Activated T-helper 17 cell treated with anti-CD3 and anti-CD28 coated beads, Interleukin-2, amount 50 U/mL, for 72 hours (primary cell): ENCODE results near the gene ZBTB47. TPM values are rescaled to one million over a fixed set of nuclear protein-coding genes. Genes with fewer than 3 reads are reported as not detected.

ENCODE experiments used
- ATAC-seq: fragments of 150-1000 bp; cut with Tn5 transposase; replicated peaks from 2 replicates; pipeline ENCODE4 v1.10.0; 2021; ENCODE audit warnings: mild to moderate bottlenecking, moderate library complexity
- H3K27ac Mint-ChIP-seq: one replicate; pipeline ENCODE4 v1.8.0; 2022; ENCODE audit warnings: mixed read lengths
- H3K27me3 Mint-ChIP-seq: one replicate; pipeline ENCODE4 v1.8.0; 2022; ENCODE audit warnings: mixed read lengths
- H3K36me3 Mint-ChIP-seq: one replicate; pipeline ENCODE4 v1.8.0; 2022; ENCODE audit warnings: low read depth, mild to moderate bottlenecking, mixed read lengths
- H3K4me1 Mint-ChIP-seq: one replicate; pipeline ENCODE4 v1.8.0; 2022; ENCODE audit warnings: mixed read lengths
- H3K4me3 Mint-ChIP-seq: one replicate; pipeline ENCODE4 v1.8.0; 2022; ENCODE audit warnings: mild to moderate bottlenecking, mixed read lengths
- H3K9me3 Mint-ChIP-seq: one replicate; pipeline ENCODE4 v1.8.0; 2022; ENCODE audit warnings: mixed read lengths
- total RNA-seq, 2 donors: library from RNA; stranded (reverse); gene quantifications; one replicate each; pipeline ENCODE4 v1.2.3, GENCODE V29; 2022

Gene ZBTB47
- total RNA-seq, 2 donors from 2014 or later: 0.19 to 1.2 TPM

DNA sequence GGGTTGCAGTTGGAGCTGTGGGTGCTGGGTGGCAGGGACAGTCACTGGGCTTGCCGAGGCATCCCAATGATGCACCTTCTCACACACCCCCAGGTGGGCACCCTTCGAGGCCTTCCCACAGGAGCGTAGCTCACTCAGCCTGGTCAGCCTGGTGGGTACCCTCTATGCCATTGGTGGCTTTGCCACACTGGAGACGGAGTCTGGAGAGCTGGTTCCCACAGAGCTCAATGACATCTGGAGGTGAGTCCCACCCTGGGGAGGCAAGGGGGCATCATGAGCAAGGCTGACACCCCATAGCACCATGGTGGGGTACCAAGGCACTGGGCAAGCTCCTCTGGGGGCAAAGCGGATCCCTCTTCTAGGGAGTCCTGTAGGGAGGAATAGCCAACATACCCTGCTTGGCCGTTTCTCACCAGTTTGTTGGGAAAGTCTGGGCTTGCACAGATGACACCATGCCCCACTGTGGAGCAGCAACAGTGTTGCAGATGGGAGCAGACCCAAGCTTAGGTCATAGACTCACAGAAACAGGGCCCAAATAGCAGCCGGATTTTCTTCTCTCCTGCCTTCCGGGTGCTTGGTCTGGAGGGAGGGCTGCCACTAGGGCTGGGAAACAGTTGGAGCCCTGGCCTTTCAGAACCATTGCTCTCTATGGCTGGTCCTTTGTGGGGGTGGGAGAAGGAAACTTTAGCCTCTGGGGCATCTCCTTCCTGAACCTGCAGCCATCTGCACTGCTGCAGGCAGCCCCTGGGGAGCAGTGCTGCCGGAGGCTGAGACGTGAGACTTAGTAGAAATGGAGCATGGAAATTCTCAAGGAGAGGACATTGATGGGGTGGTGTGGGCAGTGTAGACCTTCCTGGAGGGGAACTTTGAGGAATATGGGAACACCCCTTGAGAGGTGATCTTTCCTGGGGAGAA is 37.5 kb downstream of the ZBTB47 start:
- Mint-ChIP-seq H3K4me1 (no peaks in the 10 kb centered on the region), H3K9me3 (no peaks in the 10 kb centered on the region), H3K27me3 (peaks cover 6% of the 10 kb centered on the region), H3K27ac (no peak overlapping the region), H3K36me3 (no peaks in the 10 kb centered on the region), H3K4me3 (no peak overlapping the region)
- no peak for ATAC-seq

DNA sequence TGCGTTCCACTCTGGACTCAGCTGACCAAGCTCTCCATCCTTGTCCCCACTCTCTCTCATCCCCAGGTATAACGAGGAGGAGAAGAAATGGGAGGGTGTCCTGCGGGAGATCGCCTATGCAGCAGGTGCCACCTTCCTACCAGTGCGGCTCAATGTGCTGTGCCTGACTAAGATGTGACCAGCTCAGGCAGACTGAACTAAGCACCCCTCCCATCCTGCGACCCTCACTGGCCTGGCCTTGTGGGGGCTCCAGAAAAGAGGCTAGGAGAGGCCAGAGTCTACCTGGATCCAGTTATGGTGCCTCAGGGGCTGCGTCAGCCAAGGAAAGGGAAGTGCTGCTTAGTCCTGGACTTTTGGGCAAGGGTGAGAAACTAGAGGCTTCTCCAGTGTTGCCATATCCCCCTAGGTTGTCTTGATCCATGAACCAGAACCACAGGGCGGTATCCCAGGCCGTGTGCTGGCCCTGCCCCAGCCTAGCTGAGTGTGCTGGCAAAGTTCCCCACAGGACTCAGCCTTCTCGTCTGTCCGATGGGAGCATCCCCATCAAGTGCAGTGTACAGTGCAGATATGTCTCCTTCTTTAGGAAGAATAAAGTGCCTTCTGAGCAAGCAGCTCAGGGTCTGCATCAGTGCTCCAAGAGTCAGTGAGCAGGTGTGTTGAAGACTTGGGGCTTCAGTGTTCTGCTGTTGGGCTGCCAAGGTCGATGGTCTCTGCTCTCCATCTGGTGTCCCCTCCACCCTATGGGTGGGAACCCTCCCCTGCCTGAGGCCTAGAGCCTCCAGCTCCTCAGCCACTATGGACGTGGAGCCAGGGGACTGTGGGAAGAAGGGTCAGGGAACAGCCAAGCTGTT is 38.5 kb downstream of the ZBTB47 start:
- Mint-ChIP-seq H3K27ac (no peak overlapping the region), H3K4me1 (no peaks in the 10 kb centered on the region), H3K4me3 (no peak overlapping the region), H3K27me3 (peaks cover 3% of the 10 kb centered on the region), H3K36me3 (no peaks in the 10 kb centered on the region), H3K9me3 (no peaks in the 10 kb centered on the region)
- ATAC-seq: no peak

DNA sequence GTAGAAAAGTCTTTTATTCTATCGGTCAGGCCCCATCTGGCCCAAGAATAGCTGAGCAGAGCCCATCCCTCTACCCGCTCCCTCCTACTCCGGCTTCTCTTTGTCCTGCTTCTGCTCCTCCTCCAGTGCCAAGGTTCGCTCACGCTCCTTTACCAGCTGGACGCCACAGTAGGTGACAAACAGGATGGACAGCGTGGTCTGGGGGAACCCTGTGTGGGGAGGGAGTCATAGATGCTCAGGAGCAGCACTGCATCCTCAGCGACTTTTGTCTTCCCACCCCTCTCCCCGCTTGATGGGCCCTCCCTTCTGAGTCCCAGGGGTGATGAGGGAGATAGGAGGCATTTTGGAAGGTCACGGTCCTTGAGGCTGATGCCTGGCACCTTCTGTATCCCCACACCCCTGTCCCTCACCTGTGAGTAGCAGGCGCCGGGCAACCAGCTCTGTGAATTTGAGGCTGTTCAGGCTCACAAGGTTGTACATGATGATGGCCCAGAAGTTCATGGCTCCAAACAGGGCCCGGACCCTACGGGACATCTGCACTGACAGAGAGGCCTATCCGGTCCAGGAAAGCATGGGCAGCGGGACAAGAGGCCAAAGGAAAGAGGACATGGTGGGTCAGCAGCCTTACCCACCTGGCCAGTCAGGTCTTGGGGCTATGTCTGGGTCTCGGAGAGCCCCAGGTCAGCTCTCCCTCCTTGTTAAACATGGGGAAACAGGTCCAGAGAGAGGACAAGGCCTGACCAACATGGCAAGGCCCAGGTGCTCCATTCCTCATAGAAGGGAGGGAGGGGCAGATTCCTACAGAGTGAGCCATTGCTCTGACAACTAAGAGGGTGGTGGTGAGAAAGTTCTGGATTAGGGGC is 39.4 kb downstream of the ZBTB47 start:
- H3K36me3 Mint-ChIP-seq: no peaks in the 10 kb centered on the region
- no peak overlapping the region for H3K4me3 Mint-ChIP-seq
- H3K4me1 Mint-ChIP-seq: no peaks in the 10 kb centered on the region
- no peak overlapping the region for H3K27ac Mint-ChIP-seq
- no peaks in the 10 kb centered on the region for H3K27me3 Mint-ChIP-seq
- no peak for ATAC-seq
- no peaks in the 10 kb centered on the region for H3K9me3 Mint-ChIP-seq

DNA sequence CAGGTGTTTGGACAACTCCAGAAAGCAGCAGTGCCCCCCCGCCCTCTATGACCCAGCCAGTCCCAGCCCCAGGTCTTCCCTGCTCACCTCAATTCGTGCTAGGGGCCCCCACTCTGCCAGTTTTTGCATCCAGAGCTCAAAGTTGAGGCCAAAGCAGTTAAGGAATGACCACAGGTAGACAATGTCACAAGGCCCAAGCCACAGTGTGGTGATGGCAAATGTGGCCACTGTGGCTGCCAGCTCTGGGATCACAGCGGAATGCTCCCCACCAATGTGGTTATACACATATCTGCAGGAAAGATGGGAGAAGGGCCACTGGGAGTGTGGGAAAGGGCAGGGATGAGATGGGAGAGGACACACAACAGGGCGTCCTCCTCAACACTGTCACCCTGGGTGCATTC is 40.0 kb downstream of the ZBTB47 start:
- no peak overlapping the region for H3K4me3 Mint-ChIP-seq

DNA sequence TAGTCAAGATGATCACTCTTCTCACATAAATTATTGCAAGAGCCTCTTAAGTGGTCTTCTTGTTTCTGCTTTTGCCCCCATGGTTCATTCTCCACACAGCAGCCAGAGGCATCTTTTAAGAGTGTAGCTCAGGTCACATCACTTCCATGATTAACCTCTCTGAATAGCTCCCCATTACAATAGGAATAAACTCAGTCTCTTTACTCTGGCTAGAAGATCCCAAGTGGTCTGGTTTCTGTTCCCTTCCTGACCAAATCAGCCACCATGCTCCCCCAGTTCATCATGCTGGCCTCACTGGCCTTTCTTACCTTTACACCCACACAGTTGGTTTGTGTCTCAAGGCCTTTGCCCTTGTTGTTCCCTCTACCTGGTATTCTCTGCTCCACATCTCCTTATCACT is 40.9 kb downstream of the ZBTB47 start:
- H3K27ac Mint-ChIP-seq: no peak overlapping the region
- H3K9me3 Mint-ChIP-seq: no peaks in the 10 kb centered on the region
- no peaks in the 10 kb centered on the region for H3K4me1 Mint-ChIP-seq
- ATAC-seq: no peak
- H3K27me3 Mint-ChIP-seq: no peaks in the 10 kb centered on the region
- no peaks in the 10 kb centered on the region for H3K36me3 Mint-ChIP-seq
- H3K4me3 Mint-ChIP-seq: no peak overlapping the region

More for the DNA sequence above, 40.0 kb downstream of the ZBTB47 start:
- Mint-ChIP-seq H3K9me3 (no peaks in the 10 kb centered on the region), H3K36me3 (no peaks in the 10 kb centered on the region), H3K4me1 (no peaks in the 10 kb centered on the region), H3K27ac (no peak overlapping the region), H3K27me3 (no peaks in the 10 kb centered on the region)
- no peak for ATAC-seq

DNA sequence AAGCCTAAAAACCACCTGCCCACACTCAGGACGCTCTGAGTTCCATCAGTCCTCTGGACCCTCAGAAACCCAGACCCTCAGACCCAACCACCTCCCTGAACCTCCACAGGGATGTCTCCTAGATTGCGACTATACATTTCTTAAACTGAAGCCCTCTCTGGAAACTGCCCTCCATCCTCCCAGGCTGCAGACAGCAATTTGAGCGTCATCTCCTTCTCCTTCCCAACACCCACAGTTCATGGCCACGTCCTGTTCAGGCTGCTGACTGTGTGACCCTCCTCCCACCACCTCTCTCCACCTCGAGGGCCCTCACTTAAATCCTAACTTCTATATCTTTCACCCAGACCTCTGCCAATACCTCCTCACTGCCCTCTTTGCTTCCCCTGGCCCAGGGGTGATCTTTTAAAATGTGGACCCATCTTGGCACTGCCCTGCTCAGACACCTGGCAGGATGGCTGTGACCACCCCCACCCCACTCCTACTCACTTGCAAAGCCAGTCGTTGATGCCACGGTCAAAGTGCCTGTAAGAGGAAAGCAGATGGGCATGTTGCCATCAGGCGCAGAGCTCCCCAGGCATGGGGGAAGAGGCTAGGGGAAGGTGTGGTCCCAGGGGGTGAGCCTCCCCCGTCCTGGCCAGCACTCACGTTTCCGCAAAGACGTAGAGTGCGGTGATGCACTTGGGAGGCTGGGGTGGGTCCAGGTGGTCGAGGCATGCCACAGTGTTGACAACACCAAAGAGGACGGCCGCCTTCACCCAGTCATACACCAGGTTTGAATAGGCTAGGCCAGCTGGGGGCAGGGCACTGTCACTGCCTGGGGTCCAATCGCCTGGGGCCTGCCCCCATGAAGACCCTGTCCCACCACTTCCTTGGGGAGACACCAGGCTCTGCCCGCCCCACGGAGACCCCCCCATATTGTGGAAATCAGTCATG is 43.1 kb downstream of the ZBTB47 start:
- Mint-ChIP-seq H3K4me3 (no peak overlapping the region), H3K36me3 (no peaks in the 10 kb centered on the region)
- no peak for ATAC-seq

DNA sequence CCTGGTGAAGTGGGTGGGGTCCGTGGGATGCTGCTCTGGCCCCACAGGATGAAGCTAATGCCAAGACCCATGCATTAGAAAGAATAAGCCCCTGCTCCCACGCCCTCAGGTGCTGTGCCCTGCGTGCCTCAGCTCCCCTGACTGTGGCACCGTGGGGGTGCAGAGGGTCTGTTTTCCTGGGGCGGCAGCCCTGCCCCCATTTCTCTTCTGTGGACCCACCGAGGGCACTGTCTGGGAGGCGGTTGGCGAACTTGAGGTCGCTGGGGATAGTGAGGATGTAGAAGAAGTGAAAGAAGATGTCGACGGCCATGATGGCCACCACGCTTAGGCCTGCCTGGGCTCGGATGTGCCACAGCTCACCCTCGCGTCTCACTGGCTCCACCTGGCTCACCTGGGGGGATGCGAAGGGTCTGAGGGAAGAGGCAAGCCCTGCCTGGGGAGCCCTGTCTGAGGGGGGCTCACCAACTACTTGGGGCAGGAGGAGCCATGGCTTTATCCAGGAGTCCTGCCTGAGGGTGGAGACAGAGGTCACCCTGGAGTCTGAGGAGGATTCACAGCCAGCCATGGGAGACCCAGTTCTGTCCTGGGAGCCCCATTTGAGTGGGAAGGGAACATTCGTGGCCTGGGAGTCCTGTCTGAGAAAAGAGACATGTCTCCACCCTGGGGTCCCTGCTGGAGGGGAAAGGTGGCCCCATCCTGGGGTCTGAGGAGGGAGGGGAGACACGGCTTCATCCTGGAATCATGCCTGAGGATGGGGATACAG is 44.0 kb downstream of the ZBTB47 start:
- H3K9me3 Mint-ChIP-seq: no peaks in the 10 kb centered on the region
- H3K4me1 Mint-ChIP-seq: no peaks in the 10 kb centered on the region
- no peak overlapping the region for H3K4me3 Mint-ChIP-seq
- no peaks in the 10 kb centered on the region for H3K27me3 Mint-ChIP-seq
- H3K36me3 Mint-ChIP-seq: no peaks in the 10 kb centered on the region
- H3K27ac Mint-ChIP-seq: no peak overlapping the region
- no peak for ATAC-seq

More for the DNA sequence above, 43.1 kb downstream of the ZBTB47 start:
- no peaks in the 10 kb centered on the region for H3K4me1 Mint-ChIP-seq
- no peaks in the 10 kb centered on the region for H3K27me3 Mint-ChIP-seq
- no peaks in the 10 kb centered on the region for H3K9me3 Mint-ChIP-seq
- no peak overlapping the region for H3K27ac Mint-ChIP-seq

DNA sequence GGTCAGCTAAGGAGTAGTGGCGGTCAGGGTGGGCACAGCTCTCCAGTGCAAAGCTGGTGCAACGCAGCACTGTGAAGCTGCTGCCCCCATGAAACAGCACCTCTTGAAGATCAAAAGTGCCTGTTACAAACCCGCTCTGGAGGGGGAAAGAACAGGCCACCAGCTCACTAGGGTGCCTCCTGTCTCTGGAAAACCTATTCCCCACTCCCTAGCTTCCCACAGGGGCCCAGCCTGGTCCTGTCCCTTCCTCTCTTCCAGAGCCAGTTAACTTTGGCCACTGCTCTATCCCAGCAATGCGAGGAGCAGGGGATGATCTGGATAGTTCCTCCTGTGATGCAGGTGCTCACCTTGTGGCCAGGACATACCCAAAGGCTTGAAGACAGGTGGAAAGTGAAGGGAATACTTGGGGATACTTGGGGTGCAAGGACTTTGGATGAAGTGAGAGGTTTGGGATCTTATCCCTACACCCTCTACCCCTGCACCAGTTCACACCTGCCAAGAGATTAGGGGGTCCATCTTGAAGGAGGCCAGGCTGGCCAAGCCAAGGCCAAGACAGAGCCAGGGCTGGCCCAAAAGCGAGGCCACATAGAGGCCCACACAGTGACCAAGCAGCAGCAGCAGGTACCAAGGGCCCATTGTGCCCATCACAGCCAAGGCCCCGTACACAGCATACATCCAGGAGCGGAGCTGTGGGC is 44.9 kb downstream of the ZBTB47 start:
- no peaks in the 10 kb centered on the region for H3K27me3 Mint-ChIP-seq
- no peaks in the 10 kb centered on the region for H3K4me1 Mint-ChIP-seq
- H3K9me3 Mint-ChIP-seq: no peaks in the 10 kb centered on the region
- ATAC-seq: no peak
- H3K4me3 Mint-ChIP-seq: no peak overlapping the region
- no peak overlapping the region for H3K27ac Mint-ChIP-seq
- no peaks in the 10 kb centered on the region for H3K36me3 Mint-ChIP-seq

DNA sequence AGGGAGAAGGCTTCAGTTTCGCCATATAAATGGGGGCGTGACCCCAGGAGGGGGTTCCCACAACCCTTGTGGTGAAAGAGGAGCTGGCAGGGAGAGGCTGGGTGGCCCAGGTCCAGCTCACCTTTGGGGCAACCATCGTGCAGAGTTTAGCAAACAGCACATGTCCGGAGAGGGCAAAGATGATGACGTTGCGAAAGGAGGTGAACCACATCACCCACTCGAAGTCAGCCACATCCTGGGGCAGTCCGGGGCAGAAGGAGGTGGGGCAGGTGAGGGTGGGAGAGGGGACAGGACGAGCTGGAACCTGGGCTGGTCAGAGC is 45.4 kb downstream of the ZBTB47 start:
- H3K9me3 Mint-ChIP-seq: no peaks in the 10 kb centered on the region
- H3K4me1 Mint-ChIP-seq: no peaks in the 10 kb centered on the region
- no peaks in the 10 kb centered on the region for H3K27me3 Mint-ChIP-seq
- no peaks in the 10 kb centered on the region for H3K36me3 Mint-ChIP-seq
- H3K4me3 Mint-ChIP-seq: no peak overlapping the region
- no peak overlapping the region for H3K27ac Mint-ChIP-seq
- ATAC-seq: peak; percentile 85

DNA sequence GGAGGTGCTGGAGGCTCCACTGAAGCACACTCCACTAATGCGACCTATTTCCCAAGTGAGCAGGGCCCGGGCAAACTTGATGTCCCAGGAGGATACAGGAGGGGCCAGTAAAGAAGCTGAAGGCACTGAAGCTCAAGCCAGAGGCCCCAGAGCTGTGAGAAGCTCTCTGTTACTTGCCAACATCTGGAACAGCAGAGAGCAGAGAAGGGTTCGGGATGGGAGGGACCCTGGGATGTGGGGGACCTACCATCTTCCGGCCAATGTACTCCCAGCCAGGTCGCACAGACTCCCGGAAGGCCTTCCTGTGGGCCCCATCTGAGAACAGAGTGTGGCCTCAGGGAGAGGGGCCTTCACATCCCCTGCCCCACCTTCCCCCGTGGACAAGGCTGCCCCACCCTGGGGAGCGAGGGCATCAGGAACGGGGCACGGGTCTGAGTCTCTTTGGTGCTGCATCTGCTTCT is 46.0 kb downstream of the ZBTB47 start:
- H3K27ac Mint-ChIP-seq: no peak overlapping the region
- no peak for ATAC-seq
- H3K4me3 Mint-ChIP-seq: no peak overlapping the region

DNA sequence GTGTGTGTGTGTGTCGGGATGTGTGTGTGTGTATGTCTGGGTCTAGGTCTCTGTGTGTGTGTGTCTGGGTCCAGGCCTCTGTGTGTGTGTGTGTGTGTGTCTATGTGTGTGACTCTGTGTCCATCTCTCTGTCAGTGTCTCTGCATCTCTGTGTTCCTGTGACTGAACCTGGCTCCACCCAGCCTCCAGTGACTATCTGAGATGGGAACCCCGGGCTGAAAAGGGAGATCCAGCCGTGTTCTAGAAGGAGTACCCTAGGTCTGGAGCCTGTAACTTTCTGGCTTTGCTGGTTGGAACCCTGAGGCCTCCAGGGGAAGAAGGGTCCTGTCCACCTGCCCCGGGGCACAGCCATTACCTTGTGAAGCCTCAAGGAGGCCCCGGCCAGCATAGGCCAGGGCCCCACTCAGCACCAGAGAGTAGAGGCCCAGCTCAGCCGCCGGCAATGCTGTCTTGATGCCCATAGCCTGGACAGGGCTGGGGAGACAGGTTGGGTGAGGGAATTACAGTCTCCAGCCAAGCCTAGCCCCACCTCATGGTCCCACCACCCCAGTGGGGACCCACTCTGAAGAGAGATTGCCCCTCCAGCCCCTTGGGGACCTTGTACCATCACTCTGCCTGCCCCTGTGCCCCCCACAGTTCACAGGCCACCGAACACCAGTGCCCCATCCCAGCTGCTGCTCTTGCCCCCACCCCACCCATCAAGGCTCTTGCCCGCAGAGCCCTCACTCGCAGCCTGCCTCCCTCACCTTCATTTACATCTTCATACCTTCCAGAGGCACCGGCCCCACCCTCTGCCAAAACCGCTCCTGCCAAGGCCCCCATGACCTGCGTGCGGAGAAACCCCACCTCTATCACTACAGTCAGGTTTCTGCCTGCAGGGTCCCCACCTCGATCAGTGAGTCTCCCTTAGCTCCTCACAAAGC is 47.1 kb downstream of the ZBTB47 start:
- no peaks in the 10 kb centered on the region for H3K27me3 Mint-ChIP-seq
- ATAC-seq: no peak
- no peak overlapping the region for H3K27ac Mint-ChIP-seq

More for the DNA sequence above, 46.0 kb downstream of the ZBTB47 start:
- H3K36me3 Mint-ChIP-seq: no peaks in the 10 kb centered on the region
- no peaks in the 10 kb centered on the region for H3K9me3 Mint-ChIP-seq
- no peaks in the 10 kb centered on the region for H3K4me1 Mint-ChIP-seq
- no peaks in the 10 kb centered on the region for H3K27me3 Mint-ChIP-seq

More for the DNA sequence above, 47.1 kb downstream of the ZBTB47 start:
- H3K36me3 Mint-ChIP-seq: no peaks in the 10 kb centered on the region
- H3K9me3 Mint-ChIP-seq: no peaks in the 10 kb centered on the region
- no peak overlapping the region for H3K4me3 Mint-ChIP-seq
- no peaks in the 10 kb centered on the region for H3K4me1 Mint-ChIP-seq
